WTC11 (cell line): ENCODE measurements around the gene ZNF789. TPM values are rescaled to one million over a fixed set of nuclear protein-coding genes. Genes with fewer than 3 reads are reported as not detected.

Experiments
- ATAC-seq: fragments of 200-7000 bp; cut with Tn5 transposase; 2 replicates; pipeline ENCODE4 v1.10.0; 2021; ENCODE audit warnings: mild to moderate bottlenecking, moderate library complexity
- CTCF ChIA-PET: fragments of 300-600 bp; sonication (Branson Sonifier 250); formaldehyde crosslinking; loops from one replicate; lab custom pipeline; 2021; ENCODE audit warnings: antibody characterized with exemption; lab: Charles Lee
- POLR2A ChIA-PET: fragments of 350-600 bp; sonication (Branson Sonifier 250); formaldehyde crosslinking; loops from one replicate; lab custom pipeline; 2021; ENCODE audit warnings: antibody characterized with exemption; lab: Charles Lee
- DNase-seq: peaks from one replicate; pipeline ENCODE4 v3.0.0; 2021; ENCODE audit warnings: low spot score
- H3K27ac Mint-ChIP-seq: 2 replicates; pipeline ENCODE4 v1.8.0; 2021; ENCODE audit warnings: mixed read lengths
- H3K27me3 Mint-ChIP-seq: 2 replicates; pipeline ENCODE4 v1.8.0; 2021; ENCODE audit warnings: low read depth, mild to moderate bottlenecking, moderate library complexity, mixed read lengths
- H3K36me3 Mint-ChIP-seq: 2 replicates; pipeline ENCODE4 v1.8.0; 2021; ENCODE audit warnings: mixed read lengths
- H3K4me1 Mint-ChIP-seq: 2 replicates; pipeline ENCODE4 v1.8.0; 2022; ENCODE audit warnings: mixed read lengths
- H3K4me3 Mint-ChIP-seq: 2 replicates; pipeline ENCODE4 v1.8.0; 2021; ENCODE audit warnings: mild to moderate bottlenecking, moderate library complexity, mixed read lengths
- H3K9me3 Mint-ChIP-seq: 2 replicates; pipeline ENCODE4 v1.8.0; 2021; ENCODE audit warnings: mixed read lengths
- CREM ChIP-seq: sonication (generic); formaldehyde crosslinking; IDR thresholded peaks from 2 replicates; pipeline ENCODE4 v1.8.1; 2022; ENCODE audit warnings: mild to moderate bottlenecking, missing genetic modification reagents, moderate library complexity
- FOXK1 ChIP-seq: sonication (generic); formaldehyde crosslinking; IDR thresholded peaks from 2 replicates; pipeline ENCODE4 v1.8.0; 2022; ENCODE audit warnings: mild to moderate bottlenecking, moderate library complexity, missing genetic modification reagents
- GABPB1 ChIP-seq: sonication (generic); formaldehyde crosslinking; IDR thresholded peaks from 2 replicates; pipeline ENCODE4 v1.8.1; 2023; ENCODE audit warnings: mild to moderate bottlenecking, missing genetic modification reagents
- HMGA2 ChIP-seq: fragments of 250-450 bp; sonication (Bioruptor Pico); IDR thresholded peaks from 2 replicates; pipeline ENCODE4 v1.4.0; 2021; ENCODE audit warnings: mild to moderate bottlenecking, moderate library complexity
- MXD4 ChIP-seq: fragments of 250-450 bp; sonication (Bioruptor Pico); IDR thresholded peaks from 2 replicates; pipeline ENCODE4 v1.8.0; 2021; ENCODE audit warnings: mild to moderate bottlenecking, moderate library complexity, borderline replicate concordance
- MYBL2 ChIP-seq: sonication (generic); formaldehyde crosslinking; IDR thresholded peaks from 2 replicates; pipeline ENCODE4 v1.8.1; 2023; ENCODE audit warnings: mild to moderate bottlenecking, moderate library complexity, missing genetic modification reagents
- NR3C1 ChIP-seq: sonication (generic); formaldehyde crosslinking; conservative IDR thresholded peaks from 2 replicates; pipeline ENCODE4 v1.8.1; 2023; ENCODE audit warnings: low read depth, mild to moderate bottlenecking, missing genetic modification reagents
- OVOL2 ChIP-seq: fragments of 250-450 bp; sonication (Bioruptor Pico); IDR thresholded peaks from 2 replicates; pipeline ENCODE4 v1.9.0; 2021; ENCODE audit warnings: mild to moderate bottlenecking, borderline replicate concordance
- RORB ChIP-seq: fragments of 250-450 bp; sonication (Bioruptor Pico); IDR thresholded peaks from 2 replicates; pipeline ENCODE4 v1.9.0; 2021; ENCODE audit warnings: mild to moderate bottlenecking
- SMAD4 ChIP-seq: sonication (generic); formaldehyde crosslinking; IDR thresholded peaks from 2 replicates; pipeline ENCODE4 v1.8.0; 2022; ENCODE audit warnings: mild to moderate bottlenecking, missing genetic modification reagents
- TCF7 ChIP-seq: sonication (generic); formaldehyde crosslinking; IDR thresholded peaks from 2 replicates; pipeline ENCODE4 v1.8.0; 2022; ENCODE audit warnings: mild to moderate bottlenecking, low read depth, missing genetic modification reagents, moderate library complexity
- TEAD1 ChIP-seq: sonication (generic); formaldehyde crosslinking; IDR thresholded peaks from 2 replicates; pipeline ENCODE4 v1.8.0; 2022; ENCODE audit warnings: mild to moderate bottlenecking, missing genetic modification reagents
- TEAD4 ChIP-seq: sonication (generic); formaldehyde crosslinking; IDR thresholded peaks from 2 replicates; pipeline ENCODE4 v1.8.0; 2022; ENCODE audit warnings: mild to moderate bottlenecking, missing genetic modification reagents
- ZBTB21 ChIP-seq: sonication (generic); formaldehyde crosslinking; IDR thresholded peaks from 2 replicates; pipeline ENCODE4 v1.8.1; 2023; ENCODE audit warnings: mild to moderate bottlenecking, missing genetic modification reagents, borderline replicate concordance
- ZNF138 ChIP-seq: sonication (generic); formaldehyde crosslinking; conservative IDR thresholded peaks from 2 replicates; pipeline ENCODE4 v1.8.1; 2022; ENCODE audit warnings: mild to moderate bottlenecking, moderate library complexity, missing genetic modification reagents
- ZNF232 ChIP-seq: sonication (generic); formaldehyde crosslinking; IDR thresholded peaks from 2 replicates; pipeline ENCODE4 v1.8.0; 2022; ENCODE audit warnings: mild to moderate bottlenecking, missing genetic modification reagents
- ZNF423 ChIP-seq: fragments of 250-450 bp; sonication (Bioruptor Pico); IDR thresholded peaks from 2 replicates; pipeline ENCODE4 v2.1.2; 2022; ENCODE audit warnings: mild to moderate bottlenecking, moderate library complexity
- total RNA-seq: library from RNA; stranded (reverse); gene quantifications from 3 replicates; pipeline ENCODE4 v1.2.3, GENCODE V29; 2021
- TF ChIP-seq, protein P1 (sequence below): fragments of 200-600 bp; IDR thresholded peaks from 2 replicates; pipeline ENCODE4 v1.8.0; 2022; ENCODE audit warnings: antibody characterized with exemption
- TF ChIP-seq, protein P2 (sequence below): sonication (generic); formaldehyde crosslinking; IDR thresholded peaks from 2 replicates; pipeline ENCODE4 v1.8.0; 2023; ENCODE audit warnings: mild to moderate bottlenecking, missing genetic modification reagents
- TF ChIP-seq, protein P3 (sequence below): sonication (generic); formaldehyde crosslinking; IDR thresholded peaks from 2 replicates; pipeline ENCODE4 v1.8.0; 2022; ENCODE audit warnings: mild to moderate bottlenecking, missing genetic modification reagents
- TF ChIP-seq, protein P4 (sequence below): fragments of 250-450 bp; sonication (Bioruptor Pico); IDR thresholded peaks from 2 replicates; pipeline ENCODE4 v2.1.2; 2022; ENCODE audit warnings: mild to moderate bottlenecking, moderate library complexity
- TF ChIP-seq, protein P5 (sequence below): fragments of 250-450 bp; sonication (Bioruptor Pico); conservative IDR thresholded peaks from 2 replicates; pipeline ENCODE4 v1.9.0; 2021; ENCODE audit warnings: mild to moderate bottlenecking
- TF ChIP-seq, protein P6 (sequence below): fragments of 250-450 bp; sonication (Bioruptor Pico); IDR thresholded peaks from 2 replicates; pipeline ENCODE4 v1.8.0; 2021; ENCODE audit warnings: mild to moderate bottlenecking
- TF ChIP-seq, protein P7 (sequence below): sonication (generic); formaldehyde crosslinking; IDR thresholded peaks from 2 replicates; pipeline ENCODE4 v1.8.0; 2022; ENCODE audit warnings: mild to moderate bottlenecking, missing genetic modification reagents

The ZNF789 gene
- total RNA-seq, 1 experiment from 2014 or later, result 14.0 TPM

DNA sequence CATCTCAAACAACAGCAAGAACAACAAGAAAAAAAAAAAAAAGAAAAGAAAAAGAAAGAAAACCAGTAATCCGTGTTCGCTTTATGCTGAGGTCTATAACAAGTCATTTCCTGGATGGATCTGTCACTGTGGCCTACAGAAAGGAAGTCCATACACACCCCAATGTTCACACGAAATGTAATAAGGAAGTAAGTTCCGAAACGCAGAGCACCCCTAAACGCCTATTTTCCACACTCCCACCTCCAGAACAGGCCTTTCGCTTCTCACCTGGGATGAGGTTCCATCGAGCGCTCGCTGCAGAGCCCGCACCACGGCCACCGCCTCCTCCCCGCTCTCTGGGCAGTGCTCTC, 26.7 kb downstream of the ZNF789 start (continued):
- TF ChIP-seq, protein P1, sequence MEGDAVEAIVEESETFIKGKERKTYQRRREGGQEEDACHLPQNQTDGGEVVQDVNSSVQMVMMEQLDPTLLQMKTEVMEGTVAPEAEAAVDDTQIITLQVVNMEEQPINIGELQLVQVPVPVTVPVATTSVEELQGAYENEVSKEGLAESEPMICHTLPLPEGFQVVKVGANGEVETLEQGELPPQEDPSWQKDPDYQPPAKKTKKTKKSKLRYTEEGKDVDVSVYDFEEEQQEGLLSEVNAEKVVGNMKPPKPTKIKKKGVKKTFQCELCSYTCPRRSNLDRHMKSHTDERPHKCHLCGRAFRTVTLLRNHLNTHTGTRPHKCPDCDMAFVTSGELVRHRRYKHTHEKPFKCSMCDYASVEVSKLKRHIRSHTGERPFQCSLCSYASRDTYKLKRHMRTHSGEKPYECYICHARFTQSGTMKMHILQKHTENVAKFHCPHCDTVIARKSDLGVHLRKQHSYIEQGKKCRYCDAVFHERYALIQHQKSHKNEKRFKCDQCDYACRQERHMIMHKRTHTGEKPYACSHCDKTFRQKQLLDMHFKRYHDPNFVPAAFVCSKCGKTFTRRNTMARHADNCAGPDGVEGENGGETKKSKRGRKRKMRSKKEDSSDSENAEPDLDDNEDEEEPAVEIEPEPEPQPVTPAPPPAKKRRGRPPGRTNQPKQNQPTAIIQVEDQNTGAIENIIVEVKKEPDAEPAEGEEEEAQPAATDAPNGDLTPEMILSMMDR, result no peak

DNA sequence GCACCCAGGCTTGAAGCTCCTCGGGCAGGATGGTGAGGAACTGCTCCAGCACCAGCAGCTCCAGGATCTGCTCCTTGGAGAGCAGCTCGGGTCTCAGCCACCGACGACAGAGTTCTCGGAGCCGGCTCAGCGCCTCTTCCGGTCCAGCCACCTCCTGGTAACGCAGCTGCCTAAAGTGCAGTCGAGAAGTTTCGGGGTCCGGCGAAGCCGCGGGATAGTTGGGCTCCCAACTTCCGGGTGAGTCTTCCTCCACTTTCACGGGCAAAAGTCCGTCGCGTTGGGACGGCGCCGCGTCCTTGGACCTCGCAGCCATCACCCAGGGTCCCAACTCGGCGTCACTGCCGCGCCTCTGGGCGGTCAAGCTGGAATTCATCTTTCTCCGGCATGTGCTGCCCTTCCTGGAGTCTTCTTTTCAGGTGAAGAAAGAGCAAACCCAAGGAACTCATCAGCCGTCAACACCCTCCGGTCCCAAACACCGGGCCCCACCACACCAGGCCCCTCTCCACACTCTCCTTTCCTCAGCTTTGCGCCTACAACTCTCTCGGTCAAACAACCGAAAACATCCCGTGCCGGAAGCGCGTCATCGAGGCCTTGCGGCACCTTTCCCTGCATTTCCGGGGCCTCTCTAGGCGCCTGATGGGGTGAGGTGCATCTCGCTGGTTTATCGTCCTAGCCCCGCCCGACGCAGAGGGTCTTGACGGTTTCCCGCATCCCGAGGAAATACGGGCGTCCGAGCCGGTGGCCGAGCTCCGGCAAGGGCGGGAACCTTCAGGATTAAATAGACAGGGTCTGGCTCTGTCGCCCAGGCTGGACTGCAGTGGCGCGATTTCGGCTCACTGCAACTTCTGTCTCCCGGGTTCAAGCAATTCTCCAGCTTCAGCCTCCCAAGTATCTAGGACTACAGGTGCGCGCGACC, 27.3 kb downstream of the ZNF789 start, which contains the start of gene ZNF394:
Gene ZNF394, minus strand, starts transcription at position 561 of the 916 bp plus-strand sequence. Its CDS starts 188 bp downstream, at position 373.
- peak within 1 kb of the TSS; percentile 99 for H3K4me3 Mint-ChIP-seq
- POLR2A ChIA-PET, result interaction anchor here (0.7 to 1.4 kb wide), 3 partner anchors 58 to 117 kb away, joined by 3 to 8 read pairs (median 4); partner anchors contain the start of genes ZNF655 and ZSCAN25
- peak; percentile 93 for DNase-seq
- peaks cover 10% of the 10 kb centered on the region for H3K9me3 Mint-ChIP-seq
- H3K27me3 Mint-ChIP-seq, result no peaks in the 10 kb centered on the region
- CTCF ChIA-PET, result interaction anchor here (0.6 to 1.0 kb wide), 4 partner anchors 41 to 358 kb away, joined by 3 to 4 read pairs (median 3); no protein-coding TSS in a partner anchor
- peaks cover 22% of the 10 kb centered on the region for H3K36me3 Mint-ChIP-seq
- peak within 1 kb of the TSS; percentile 100 for H3K27ac Mint-ChIP-seq
- H3K4me1 Mint-ChIP-seq, result peaks cover 15% of the 10 kb centered on the region
- ATAC-seq, result peak; percentile 40
- TF ChIP-seq, protein P2, sequence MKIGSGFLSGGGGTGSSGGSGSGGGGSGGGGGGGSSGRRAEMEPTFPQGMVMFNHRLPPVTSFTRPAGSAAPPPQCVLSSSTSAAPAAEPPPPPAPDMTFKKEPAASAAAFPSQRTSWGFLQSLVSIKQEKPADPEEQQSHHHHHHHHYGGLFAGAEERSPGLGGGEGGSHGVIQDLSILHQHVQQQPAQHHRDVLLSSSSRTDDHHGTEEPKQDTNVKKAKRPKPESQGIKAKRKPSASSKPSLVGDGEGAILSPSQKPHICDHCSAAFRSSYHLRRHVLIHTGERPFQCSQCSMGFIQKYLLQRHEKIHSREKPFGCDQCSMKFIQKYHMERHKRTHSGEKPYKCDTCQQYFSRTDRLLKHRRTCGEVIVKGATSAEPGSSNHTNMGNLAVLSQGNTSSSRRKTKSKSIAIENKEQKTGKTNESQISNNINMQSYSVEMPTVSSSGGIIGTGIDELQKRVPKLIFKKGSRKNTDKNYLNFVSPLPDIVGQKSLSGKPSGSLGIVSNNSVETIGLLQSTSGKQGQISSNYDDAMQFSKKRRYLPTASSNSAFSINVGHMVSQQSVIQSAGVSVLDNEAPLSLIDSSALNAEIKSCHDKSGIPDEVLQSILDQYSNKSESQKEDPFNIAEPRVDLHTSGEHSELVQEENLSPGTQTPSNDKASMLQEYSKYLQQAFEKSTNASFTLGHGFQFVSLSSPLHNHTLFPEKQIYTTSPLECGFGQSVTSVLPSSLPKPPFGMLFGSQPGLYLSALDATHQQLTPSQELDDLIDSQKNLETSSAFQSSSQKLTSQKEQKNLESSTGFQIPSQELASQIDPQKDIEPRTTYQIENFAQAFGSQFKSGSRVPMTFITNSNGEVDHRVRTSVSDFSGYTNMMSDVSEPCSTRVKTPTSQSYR (CRISPR knock-in tag), result no peak
- no peak for TF ChIP-seq HMGA2
- no peak for TF ChIP-seq RORB (CRISPR knock-in tag)
- TF ChIP-seq TCF7 (CRISPR knock-in tag), result no peak
- TF ChIP-seq, protein P3, sequence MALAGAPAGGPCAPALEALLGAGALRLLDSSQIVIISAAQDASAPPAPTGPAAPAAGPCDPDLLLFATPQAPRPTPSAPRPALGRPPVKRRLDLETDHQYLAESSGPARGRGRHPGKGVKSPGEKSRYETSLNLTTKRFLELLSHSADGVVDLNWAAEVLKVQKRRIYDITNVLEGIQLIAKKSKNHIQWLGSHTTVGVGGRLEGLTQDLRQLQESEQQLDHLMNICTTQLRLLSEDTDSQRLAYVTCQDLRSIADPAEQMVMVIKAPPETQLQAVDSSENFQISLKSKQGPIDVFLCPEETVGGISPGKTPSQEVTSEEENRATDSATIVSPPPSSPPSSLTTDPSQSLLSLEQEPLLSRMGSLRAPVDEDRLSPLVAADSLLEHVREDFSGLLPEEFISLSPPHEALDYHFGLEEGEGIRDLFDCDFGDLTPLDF (CRISPR knock-in tag), result 0 out of 2 replicates have a peak, but pooled peaks have one; percentile 48
- peak; percentile 78 for TF ChIP-seq GABPB1
- TF ChIP-seq CREM (CRISPR knock-in tag), result peak; percentile 96
- TF ChIP-seq ZNF138, result no peak
- no peak for TF ChIP-seq ZNF423
- TF ChIP-seq, protein P4, sequence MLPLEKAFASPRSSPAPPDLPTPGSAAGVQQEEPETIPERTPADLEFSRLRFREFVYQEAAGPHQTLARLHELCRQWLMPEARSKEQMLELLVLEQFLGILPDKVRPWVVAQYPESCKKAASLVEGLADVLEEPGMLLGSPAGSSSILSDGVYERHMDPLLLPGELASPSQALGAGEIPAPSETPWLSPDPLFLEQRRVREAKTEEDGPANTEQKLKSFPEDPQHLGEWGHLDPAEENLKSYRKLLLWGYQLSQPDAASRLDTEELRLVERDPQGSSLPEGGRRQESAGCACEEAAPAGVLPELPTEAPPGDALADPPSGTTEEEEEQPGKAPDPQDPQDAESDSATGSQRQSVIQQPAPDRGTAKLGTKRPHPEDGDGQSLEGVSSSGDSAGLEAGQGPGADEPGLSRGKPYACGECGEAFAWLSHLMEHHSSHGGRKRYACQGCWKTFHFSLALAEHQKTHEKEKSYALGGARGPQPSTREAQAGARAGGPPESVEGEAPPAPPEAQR (CRISPR knock-in tag), result no peak
- peak; percentile 96 for TF ChIP-seq ZBTB21 (CRISPR knock-in tag)
- TF ChIP-seq OVOL2, result no peak
- no peak for TF ChIP-seq SMAD4 (CRISPR knock-in tag)
- TF ChIP-seq ZNF232 (CRISPR knock-in tag), result peak; percentile 75; the same call in 1 of the 2 replicates
- TF ChIP-seq, protein P5, sequence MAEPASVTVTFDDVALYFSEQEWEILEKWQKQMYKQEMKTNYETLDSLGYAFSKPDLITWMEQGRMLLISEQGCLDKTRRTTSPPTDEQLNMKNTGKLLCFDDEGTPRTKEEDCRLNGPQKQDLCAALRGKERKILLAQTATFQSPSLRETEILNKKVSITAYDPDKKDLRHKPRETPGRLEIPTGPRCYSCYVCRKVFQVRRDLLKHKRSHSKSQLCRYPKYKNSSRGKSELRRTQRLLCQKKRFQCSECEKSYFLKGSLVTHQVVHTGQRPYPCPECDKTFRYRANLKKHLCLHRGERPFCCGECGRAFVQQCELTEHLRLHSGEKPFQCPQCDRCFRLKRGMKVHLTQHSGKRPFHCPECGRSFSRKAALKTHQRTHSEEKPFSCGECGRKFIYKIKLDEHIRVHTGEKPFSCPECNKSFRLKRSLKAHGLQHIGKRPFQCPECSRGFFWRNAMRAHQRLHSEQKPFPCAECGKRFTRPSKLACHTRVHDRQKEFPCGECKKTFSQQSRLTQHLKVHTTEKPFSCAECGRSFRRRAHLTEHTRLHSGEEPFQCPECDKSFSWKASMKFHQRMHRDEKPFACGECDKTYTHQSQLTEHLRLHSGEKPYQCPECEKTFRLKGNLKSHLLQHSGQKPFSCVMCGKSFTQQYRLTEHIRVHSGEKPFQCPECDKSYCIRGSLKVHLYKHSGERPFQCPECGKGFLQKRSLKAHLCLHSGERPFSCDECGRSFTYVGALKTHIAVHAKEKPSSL, result no peak
- peak; percentile 71 for TF ChIP-seq MYBL2 (CRISPR knock-in tag)
- peak; percentile 99 for TF ChIP-seq FOXK1 (CRISPR knock-in tag)
- no peak for TF ChIP-seq TEAD4
- TF ChIP-seq, protein P6, sequence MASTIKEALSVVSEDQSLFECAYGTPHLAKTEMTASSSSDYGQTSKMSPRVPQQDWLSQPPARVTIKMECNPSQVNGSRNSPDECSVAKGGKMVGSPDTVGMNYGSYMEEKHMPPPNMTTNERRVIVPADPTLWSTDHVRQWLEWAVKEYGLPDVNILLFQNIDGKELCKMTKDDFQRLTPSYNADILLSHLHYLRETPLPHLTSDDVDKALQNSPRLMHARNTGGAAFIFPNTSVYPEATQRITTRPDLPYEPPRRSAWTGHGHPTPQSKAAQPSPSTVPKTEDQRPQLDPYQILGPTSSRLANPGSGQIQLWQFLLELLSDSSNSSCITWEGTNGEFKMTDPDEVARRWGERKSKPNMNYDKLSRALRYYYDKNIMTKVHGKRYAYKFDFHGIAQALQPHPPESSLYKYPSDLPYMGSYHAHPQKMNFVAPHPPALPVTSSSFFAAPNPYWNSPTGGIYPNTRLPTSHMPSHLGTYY (CRISPR knock-in tag), result no peak
- TF ChIP-seq TEAD1 (CRISPR knock-in tag), result peak; percentile 48
- TF ChIP-seq, protein P7, sequence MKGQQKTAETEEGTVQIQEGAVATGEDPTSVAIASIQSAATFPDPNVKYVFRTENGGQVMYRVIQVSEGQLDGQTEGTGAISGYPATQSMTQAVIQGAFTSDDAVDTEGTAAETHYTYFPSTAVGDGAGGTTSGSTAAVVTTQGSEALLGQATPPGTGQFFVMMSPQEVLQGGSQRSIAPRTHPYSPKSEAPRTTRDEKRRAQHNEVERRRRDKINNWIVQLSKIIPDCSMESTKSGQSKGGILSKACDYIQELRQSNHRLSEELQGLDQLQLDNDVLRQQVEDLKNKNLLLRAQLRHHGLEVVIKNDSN (CRISPR knock-in tag), result peak; percentile 41; the same call in 1 of the 2 replicates
- TF ChIP-seq MXD4 (CRISPR knock-in tag), result no peak
- TF ChIP-seq NR3C1, result no peak
